AG09309 (cell line): Measurements from ENCODE around the gene NSMCE4A.

Experiments
- DNase-seq: peaks from one replicate; pipeline ENCODE4 v3.0.0-alpha.2; 2010; ENCODE audit warnings: low read depth
- H3K4me3 ChIP-seq: 2 replicates; pipeline ENCODE4 v1.5.1; 2011; ENCODE audit warnings: mild to moderate bottlenecking, low read depth, low read length, moderate library complexity; ENCODE audit not compliant: control insufficient read depth
- CTCF ChIP-seq: IDR thresholded peaks from 2 replicates; pipeline ENCODE4 v1.5.1; 2011; ENCODE audit warnings: mild to moderate bottlenecking, low read depth, low read length, inconsistent platforms; ENCODE audit not compliant: insufficient read depth, control insufficient read depth; ENCODE audit errors: missing control alignments

The NSMCE4A gene

DNA sequence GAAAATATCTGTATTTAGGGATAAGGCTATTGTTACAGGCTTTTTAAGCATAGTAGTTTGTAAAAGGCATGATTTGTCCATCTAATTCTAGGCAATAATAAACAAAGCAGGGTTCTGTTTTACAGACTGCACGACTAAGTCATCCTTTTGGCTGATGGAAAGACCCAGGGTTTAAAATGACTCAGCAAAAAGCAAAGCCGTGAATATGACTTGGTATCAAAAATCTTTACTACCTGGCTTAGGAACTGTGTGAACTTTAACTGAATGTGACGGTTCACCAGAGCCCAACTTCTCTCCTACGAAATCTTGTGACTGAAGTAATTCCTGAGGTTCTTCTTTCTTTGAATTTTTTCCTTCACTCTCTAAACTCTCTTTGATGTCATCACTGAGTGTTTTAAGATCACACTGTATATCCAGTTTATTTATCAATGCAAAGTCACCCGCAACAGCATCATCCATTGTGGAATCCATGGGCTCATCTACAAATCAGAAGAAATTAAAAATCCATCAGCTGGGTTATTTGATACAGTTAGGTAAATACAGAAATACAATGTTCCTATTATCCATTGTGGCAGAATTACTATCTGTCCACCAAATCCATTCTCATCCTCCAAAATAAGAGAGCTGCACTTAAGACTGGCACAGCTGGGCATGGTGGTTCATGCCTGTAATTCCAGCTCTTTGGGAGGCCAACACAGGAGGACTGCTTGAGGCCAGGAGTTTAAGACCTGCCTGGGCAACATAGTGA is 64.2 kb downstream of the NSMCE4A start:
- no peak overlapping the region for H3K4me3 ChIP-seq
- no peak for DNase-seq
- no peak for TF ChIP-seq CTCF
